Trophoblast cell (in vitro differentiated cells and primary cell): ENCODE measurements around the gene ZFYVE1. TPM values are rescaled to one million over a fixed set of nuclear protein-coding genes. Genes with fewer than 3 reads are reported as not detected.
A peak's percentile ranks its signal among the peaks of the same experiment; 100 is the strongest.

Experiments used
- DNase-seq, 2 donors: peaks; one replicate each; pipeline ENCODE4 v3.0.0-alpha.2; 2016
- H2AFZ ChIP-seq: 2 replicates; pipeline ENCODE4 v1.6.1; 2013; ENCODE audit warnings: low read length, moderate library complexity, mild to moderate bottlenecking; ENCODE audit not compliant: insufficient read depth, poor library complexity
- H2AK5ac ChIP-seq: 2 replicates; pipeline ENCODE4 v1.6.1; 2013; ENCODE audit warnings: mild to moderate bottlenecking, low read length
- H2BK120ac ChIP-seq: 2 replicates; pipeline ENCODE4 v1.6.1; 2013; ENCODE audit warnings: low read length, mild to moderate bottlenecking, moderate library complexity; ENCODE audit not compliant: insufficient read depth, poor library complexity
- H2BK12ac ChIP-seq: 2 replicates; pipeline ENCODE4 v1.6.1; 2013; ENCODE audit warnings: mild to moderate bottlenecking, low read length, moderate library complexity
- H2BK5ac ChIP-seq: 2 replicates; pipeline ENCODE4 v1.6.1; 2013; ENCODE audit warnings: low read length, low read depth, moderate library complexity, mild to moderate bottlenecking; ENCODE audit not compliant: poor library complexity
- H3K14ac ChIP-seq: 2 replicates; pipeline ENCODE4 v1.6.1; 2013; ENCODE audit warnings: mild to moderate bottlenecking, low read length
- H3K18ac ChIP-seq: 2 replicates; pipeline ENCODE4 v1.6.1; 2013; ENCODE audit warnings: mild to moderate bottlenecking, low read length
- H3K23ac ChIP-seq: 2 replicates; pipeline ENCODE4 v1.6.1; 2013; ENCODE audit warnings: low read length
- H3K27ac ChIP-seq: 2 replicates; pipeline ENCODE4 v1.5.1; 2013; ENCODE audit warnings: low read depth, mild to moderate bottlenecking, inconsistent platforms, low read length, moderate library complexity
- H3K27me3 ChIP-seq: 2 replicates; pipeline ENCODE4 v1.6.1; 2013; ENCODE audit warnings: inconsistent platforms, mild to moderate bottlenecking, low read length, moderate library complexity; ENCODE audit not compliant: insufficient read depth
- H3K36me3 ChIP-seq, 2 experiments: 1 replicate in 1 of 2; 2 replicates in 1 of 2; pipeline ENCODE4 v1.6.1; 2013; ENCODE audit warnings: low read length in 2 of 2, mild to moderate bottlenecking in 2 of 2, moderate library complexity in 1 of 2; ENCODE audit not compliant: insufficient read depth in 2 of 2, control insufficient read depth in 1 of 2
- H3K4ac ChIP-seq: 2 replicates; pipeline ENCODE4 v1.6.1; 2013; ENCODE audit warnings: low read depth, mild to moderate bottlenecking, low read length, moderate library complexity
- H3K4me1 ChIP-seq, 2 experiments: 1 replicate in 1 of 2; 2 replicates in 1 of 2; pipeline ENCODE4 v1.6.1; 2013; ENCODE audit warnings: low read length in 2 of 2, mild to moderate bottlenecking in 2 of 2, moderate library complexity in 1 of 2; ENCODE audit not compliant: insufficient read depth in 2 of 2, control insufficient read depth in 1 of 2
- H3K4me2 ChIP-seq: 2 replicates; pipeline ENCODE4 v1.6.1; 2013; ENCODE audit warnings: inconsistent platforms, mild to moderate bottlenecking, low read length, moderate library complexity
- H3K4me3 ChIP-seq: 2 replicates; pipeline ENCODE4 v1.5.1; 2013; ENCODE audit warnings: mild to moderate bottlenecking, low read depth, low read length, inconsistent platforms
- H3K79me1 ChIP-seq: one replicate; pipeline ENCODE4 v1.6.1; 2013; ENCODE audit warnings: low read length
- H3K79me2 ChIP-seq: 2 replicates; pipeline ENCODE4 v1.6.1; 2013; ENCODE audit warnings: low read length, mild to moderate bottlenecking; ENCODE audit not compliant: control insufficient read depth, insufficient read depth, poor library complexity
- H3K9ac ChIP-seq: 2 replicates; pipeline ENCODE4 v1.6.1; 2013; ENCODE audit warnings: mild to moderate bottlenecking, low read length
- H3K9me3 ChIP-seq: 2 replicates; pipeline ENCODE4 v1.6.1; 2013; ENCODE audit warnings: low read depth, mild to moderate bottlenecking, control low read depth, inconsistent platforms, low read length; ENCODE audit not compliant: insufficient read depth
- H4K12ac ChIP-seq: 2 replicates; pipeline ENCODE4 v1.6.1; 2013; ENCODE audit warnings: low read depth, mild to moderate bottlenecking, low read length, moderate library complexity
- H4K8ac ChIP-seq: 2 replicates; pipeline ENCODE4 v1.6.1; 2013; ENCODE audit warnings: low read depth, mild to moderate bottlenecking, low read length, moderate library complexity
- H4K91ac ChIP-seq: one replicate; pipeline ENCODE4 v1.6.1; 2013; ENCODE audit warnings: low read depth, mild to moderate bottlenecking, low read length, moderate library complexity
- WGBS: extraction: QIAGEN DNeasy Blood & Tissue Kit; methylation state at CpG from one replicate; pipeline ENCODE4 v1.1.7; 2013; ENCODE audit warnings: missing lambda C conversion rate; ENCODE audit not compliant: insufficient read length, insufficient coverage; ENCODE audit errors: extremely low coverage; 5-methylcytosine and 5-hydroxymethylcytosine counted together
- polyA plus RNA-seq: library from polyadenylated mRNA; stranded (reverse); fragments of 200-250 nt; gene quantifications from 2 replicates; pipeline ENCODE4 v1.2.3, GENCODE V29; 2013

ZFYVE1 gene
- polyA plus RNA-seq, result 11.5 and 12.0 TPM in 2 replicates

DNA sequence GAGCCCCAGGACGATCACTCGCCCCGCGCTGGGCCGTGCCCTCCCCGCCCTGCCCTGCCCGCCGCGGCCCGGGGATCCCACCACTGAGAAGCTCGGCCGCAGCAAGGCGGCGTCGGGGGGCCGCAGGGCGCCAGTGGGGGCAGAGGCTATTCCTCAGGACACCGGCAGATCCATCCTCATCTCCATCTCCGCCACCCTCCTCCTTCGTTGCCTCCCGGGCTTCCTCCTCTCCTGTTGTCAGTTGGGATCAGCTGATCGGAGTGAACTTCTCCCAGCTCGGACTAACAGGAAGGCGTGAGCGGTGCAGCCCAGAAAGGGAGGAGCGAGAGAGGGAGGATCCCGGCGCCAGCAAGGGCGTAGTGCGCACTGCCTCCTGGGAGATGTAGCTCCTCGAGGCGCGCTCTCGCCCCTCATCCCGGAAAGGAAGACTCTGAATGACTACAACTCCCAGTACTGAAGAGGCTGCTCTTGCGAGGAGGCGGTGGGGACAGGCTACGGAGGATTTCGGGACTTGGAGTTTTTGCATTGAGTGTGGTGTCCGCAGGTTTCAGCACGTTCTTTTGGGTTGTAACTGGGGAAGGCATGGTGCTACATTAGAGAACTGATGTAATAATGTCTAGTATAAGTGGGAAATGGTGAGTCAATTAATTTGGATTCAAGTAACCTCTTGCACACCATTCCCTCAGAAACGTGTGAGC is at the start of gene ZFYVE1:
ZFYVE1 (minus strand) TSS at position 262 of the 698 bp plus-strand sequence. CDS start 2,598 bp downstream, outside the sequence.
- Histone ChIP-seq H2BK120ac (no peak within 1 kb of the TSS), H3K4me2 (peak within 1 kb of the TSS; percentile 92), H3K14ac (no peak within 1 kb of the TSS), H2AFZ (no peak within 1 kb of the TSS), H4K8ac (no peak within 1 kb of the TSS), H4K12ac (no peak within 1 kb of the TSS), H3K4me3 (peak within 1 kb of the TSS; percentile 91), H3K9ac (peak within 1 kb of the TSS; percentile 63), H4K91ac (peak within 1 kb of the TSS; percentile 71), H3K4me1 (peaks cover 0 to 3% of the 10 kb centered on the region in 2 experiments), H3K9me3 (no peaks in the 10 kb centered on the region), H3K36me3 (peaks cover 5 to 14% of the 10 kb centered on the region in 2 experiments), H3K79me1 (no peaks in the 10 kb centered on the region), H2BK12ac (no peak within 1 kb of the TSS), H3K79me2 (no peaks in the 10 kb centered on the region), H3K4ac (no peak within 1 kb of the TSS), H3K23ac (no peak within 1 kb of the TSS), H3K18ac (no peak within 1 kb of the TSS), H3K27me3 (no peaks in the 10 kb centered on the region), H2AK5ac (no peak within 1 kb of the TSS), H3K27ac (peak within 1 kb of the TSS; percentile 58), H2BK5ac (peak within 1 kb of the TSS; percentile 33)
- DNase-seq, result peak; percentile 98
- no CpG with 5 or more reads among the region's 42 CpGs for WGBS

GRCh38 chr14:73069585-73069984 is 42.7 kb upstream of the ZFYVE1 start:
- Histone ChIP-seq H4K91ac (no peak overlapping the region), H3K27ac (no peak overlapping the region), H3K27me3 (no peaks in the 10 kb centered on the region), H3K79me1 (no peaks in the 10 kb centered on the region), H3K9me3 (no peaks in the 10 kb centered on the region), H3K4me2 (no peak overlapping the region), H2BK120ac (no peak overlapping the region), H3K79me2 (peaks cover 14% of the 10 kb centered on the region), H3K23ac (no peak overlapping the region), H3K14ac (no peak overlapping the region), H3K4ac (peak overlapping the region; percentile 75), H2AFZ (no peak overlapping the region), H3K4me3 (no peak overlapping the region), H2AK5ac (no peak overlapping the region), H3K18ac (no peak overlapping the region), H4K12ac (no peak overlapping the region), H3K4me1 (no peaks in the 10 kb centered on the region), H3K9ac (no peak overlapping the region), H2BK12ac (no peak overlapping the region), H4K8ac (no peak overlapping the region), H2BK5ac (no peak overlapping the region), H3K36me3 (peaks cover 32 to 36% of the 10 kb centered on the region in 2 experiments)
- no CpG with 5 or more reads among the region's 4 CpGs for WGBS
- DNase-seq, result no peak

- H4K8ac ChIP-seq, result peak overlapping the region; percentile 83
- H3K27ac ChIP-seq, result peak overlapping the region; percentile 86
- H2BK12ac ChIP-seq, result peak overlapping the region; percentile 54
- H3K4me3 ChIP-seq, result peak overlapping the region; percentile 92
- peaks cover 2 to 3% of the 10 kb centered on the region in 2 experiments for H3K36me3 ChIP-seq
- peak overlapping the region; percentile 86 for H3K9ac ChIP-seq
- H3K23ac ChIP-seq, result no peak overlapping the region
- WGBS, result no CpG with 5 or more reads among the region's 27 CpGs
- peak; percentile 38 to 60 for DNase-seq
- H3K9me3 ChIP-seq, result no peaks in the 10 kb centered on the region
- peak overlapping the region; percentile 96 for H3K14ac ChIP-seq
- H3K79me1 ChIP-seq, result peaks cover 10% of the 10 kb centered on the region
- H2BK120ac ChIP-seq, result peak overlapping the region; percentile 86
- peak overlapping the region; percentile 87 for H3K4me2 ChIP-seq
- H3K18ac ChIP-seq, result peak overlapping the region; percentile 94
- H3K4me1 ChIP-seq, result peaks cover 0 to 4% of the 10 kb centered on the region in 2 experiments
- H4K12ac ChIP-seq, result peak overlapping the region; percentile 95
- H4K91ac ChIP-seq, result peak overlapping the region; percentile 83
- peak overlapping the region; percentile 89 for H2AFZ ChIP-seq
- peak overlapping the region; percentile 78 for H2BK5ac ChIP-seq
- H3K27me3 ChIP-seq, result no peaks in the 10 kb centered on the region
- H2AK5ac ChIP-seq, result peak overlapping the region; percentile 84
- H3K4ac ChIP-seq, result peak overlapping the region; percentile 99
- H3K79me2 ChIP-seq, result peaks cover 24% of the 10 kb centered on the region
Observed at GRCh38 chr14:73058922-73059673, 32.2 kb upstream of the ZFYVE1 start.

- H3K14ac ChIP-seq, result peak within 1 kb of the TSS; percentile 96
- H4K12ac ChIP-seq, result peak within 1 kb of the TSS; percentile 95
- H3K9ac ChIP-seq, result peak within 1 kb of the TSS; percentile 95
- H3K23ac ChIP-seq, result no peak within 1 kb of the TSS
- H3K4me1 ChIP-seq, result peaks cover 0 to 4% of the 10 kb centered on the region in 2 experiments
- peak within 1 kb of the TSS; percentile 92 for H3K4me3 ChIP-seq
- H2BK120ac ChIP-seq, result peak within 1 kb of the TSS; percentile 86
- peak within 1 kb of the TSS; percentile 54 for H2BK12ac ChIP-seq
- no peaks in the 10 kb centered on the region for H3K27me3 ChIP-seq
- peak within 1 kb of the TSS; percentile 84 for H2AK5ac ChIP-seq
- H3K18ac ChIP-seq, result peak within 1 kb of the TSS; percentile 94
- peaks cover 10% of the 10 kb centered on the region for H3K79me1 ChIP-seq
- H2AFZ ChIP-seq, result peak within 1 kb of the TSS; percentile 89
- H3K4ac ChIP-seq, result peak within 1 kb of the TSS; percentile 99
- peak within 1 kb of the TSS; percentile 87 for H3K4me2 ChIP-seq
- peak within 1 kb of the TSS; percentile 84 for H2BK5ac ChIP-seq
- H3K36me3 ChIP-seq, result peaks cover 2 to 3% of the 10 kb centered on the region in 2 experiments
- H4K91ac ChIP-seq, result peak within 1 kb of the TSS; percentile 83
- H3K27ac ChIP-seq, result peak within 1 kb of the TSS; percentile 86
- peak within 1 kb of the TSS; percentile 84 for H4K8ac ChIP-seq
- WGBS, result no CpG with 5 or more reads among the region's 57 CpGs
- no peaks in the 10 kb centered on the region for H3K9me3 ChIP-seq
- peaks cover 22% of the 10 kb centered on the region for H3K79me2 ChIP-seq
- peak; percentile 98 to 99 for DNase-seq
Observed at GRCh38 chr14:73058224-73058921, 31.5 kb upstream of the ZFYVE1 start, which contains the start of gene RBM25. TSS of gene RBM25 (plus strand) at chr14:73058534. CDS start at chr14:73071642, 13,108 bp downstream.
